ENCODE data around the gene RASSF8. TPM values are rescaled to one million over a fixed set of nuclear protein-coding genes. Genes with fewer than 3 reads are reported as not detected.
"Not testable (repeated sequence)": the region's sequence is repeated elsewhere in the genome, so short reads cannot be mapped to it uniquely, and the experiment has no call there.

RASSF8 gene
- polyA plus RNA-seq, 5 donors, result 19.9 to 39.4 (median 37.6) TPM

GRCh38 chr12:26057271-26057670 is 98.8 kb downstream of the RASSF8 start:
- DNase-seq, result not testable (repeated sequence)

GRCh38 chr12:26058308-26058707 is 99.8 kb downstream of the RASSF8 start:
- no peak for DNase-seq

GRCh38 chr12:26058818-26059217 is 100.3 kb downstream of the RASSF8 start:
- no peak for DNase-seq

- no peak for DNase-seq
These were observed 103.5 kb downstream of the RASSF8 start for GRCh38 chr12:26062006-26062405.

GRCh38 chr12:26062566-26062965 is 104.1 kb downstream of the RASSF8 start:
- DNase-seq, result no peak

GRCh38 chr12:26065451-26065850 is 107.0 kb downstream of the RASSF8 start:
- DNase-seq, result no peak

GRCh38 chr12:26068503-26068902 is 110.0 kb downstream of the RASSF8 start:
- no peak for DNase-seq

- no peak for DNase-seq
These were observed 111.3 kb downstream of the RASSF8 start for GRCh38 chr12:26069796-26070195.

GRCh38 chr12:26077915-26078702 is 119.6 kb downstream of the RASSF8 start:
- DNase-seq, result peak; percentile 31 to 39

GRCh38 chr12:26080911-26081310 is 122.4 kb downstream of the RASSF8 start:
- DNase-seq, result no peak

- no peak for DNase-seq
These were observed 128.5 kb downstream of the RASSF8 start for GRCh38 chr12:26086936-26087335.

DNA sequence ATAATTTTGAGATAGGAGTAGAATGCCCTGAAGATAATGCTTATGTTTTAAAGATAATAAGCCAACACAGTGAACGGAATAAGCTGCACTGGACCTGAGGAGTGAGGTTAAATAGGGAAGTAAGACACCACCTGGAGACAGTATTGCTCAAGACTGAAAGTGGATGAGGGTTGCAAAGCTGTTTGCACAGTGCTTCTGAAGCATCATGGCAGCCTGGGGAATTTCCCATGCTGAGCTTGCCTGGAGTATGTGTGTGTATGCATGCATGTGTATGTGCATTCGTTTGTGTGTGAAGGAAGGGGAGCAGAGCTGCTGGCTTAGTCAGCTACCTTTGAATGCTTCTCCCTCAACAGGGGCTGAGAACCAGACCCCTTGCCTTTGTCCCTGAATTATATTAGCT is 130.5 kb downstream of the RASSF8 start:
- DNase-seq, result no peak

- no peak for DNase-seq
These were observed 132.5 kb downstream of the RASSF8 start for GRCh38 chr12:26090836-26091510.

GRCh38 chr12:26091822-26092221 is 133.3 kb downstream of the RASSF8 start:
- DNase-seq, result peak in 1 of 2 donors; percentile 53

DNA sequence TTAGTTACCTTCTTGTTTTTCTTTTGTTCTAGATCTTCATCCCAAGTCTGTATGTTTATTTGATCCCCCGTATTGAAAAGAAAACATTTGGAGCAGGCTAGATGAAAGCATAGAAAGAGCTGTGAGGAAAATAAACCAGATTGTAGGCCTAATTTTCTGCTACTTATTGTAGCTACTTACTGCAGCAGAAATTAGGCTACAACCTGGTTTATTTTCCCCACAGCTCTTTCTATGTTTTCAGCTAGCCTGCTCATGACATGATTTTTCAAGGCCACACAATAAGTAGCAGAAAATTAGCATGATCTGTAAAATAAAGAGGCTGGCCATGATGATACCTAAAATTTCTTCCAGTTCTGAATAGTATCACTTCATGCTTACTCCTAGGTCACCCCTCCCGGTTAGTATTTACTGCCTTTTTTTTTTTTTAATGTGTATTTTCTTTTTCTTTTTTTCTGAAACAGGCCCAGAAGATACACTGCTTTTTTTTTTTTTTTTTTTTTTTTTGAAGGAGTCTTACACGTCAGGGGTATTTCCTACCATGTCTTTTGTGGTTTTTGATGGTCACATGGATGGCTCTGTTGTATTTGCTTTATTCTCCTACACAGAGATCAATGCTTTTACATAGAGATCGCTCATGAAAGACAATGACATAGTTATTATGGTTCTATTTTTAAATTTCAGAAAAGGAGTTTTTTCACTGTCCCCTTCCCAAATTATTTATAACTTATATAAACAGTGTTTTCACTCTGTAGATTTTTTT is 134.0 kb downstream of the RASSF8 start:
- peak; percentile 79 to 83 for DNase-seq

DNA sequence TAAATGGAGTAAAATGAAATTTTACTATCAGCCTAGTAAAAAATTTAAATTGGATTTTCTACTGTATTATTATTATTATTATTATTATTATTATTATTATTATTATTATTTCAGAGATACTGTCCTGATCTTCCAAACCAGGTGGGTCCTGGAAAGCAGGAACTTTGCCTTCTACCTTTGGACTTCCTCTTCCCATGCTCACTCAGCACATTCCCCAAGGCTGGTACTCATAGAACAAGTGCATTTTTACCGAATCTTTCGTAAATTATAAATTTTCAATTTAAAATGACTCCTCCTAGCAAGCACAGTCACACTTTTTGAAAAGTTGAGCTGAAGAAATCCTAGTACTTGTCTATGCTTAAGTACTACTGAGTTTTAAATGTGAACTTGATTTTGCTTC is 136.7 kb downstream of the RASSF8 start:
- DNase-seq, result no peak

GRCh38 chr12:26096036-26096435 is 137.6 kb downstream of the RASSF8 start:
- DNase-seq, result no peak

GRCh38 chr12:26097046-26097878 is 138.8 kb downstream of the RASSF8 start:
- DNase-seq, result peak in 1 of 2 donors; percentile 61

GRCh38 chr12:26100666-26101349 is 142.3 kb downstream of the RASSF8 start:
- no peak for DNase-seq

DNA sequence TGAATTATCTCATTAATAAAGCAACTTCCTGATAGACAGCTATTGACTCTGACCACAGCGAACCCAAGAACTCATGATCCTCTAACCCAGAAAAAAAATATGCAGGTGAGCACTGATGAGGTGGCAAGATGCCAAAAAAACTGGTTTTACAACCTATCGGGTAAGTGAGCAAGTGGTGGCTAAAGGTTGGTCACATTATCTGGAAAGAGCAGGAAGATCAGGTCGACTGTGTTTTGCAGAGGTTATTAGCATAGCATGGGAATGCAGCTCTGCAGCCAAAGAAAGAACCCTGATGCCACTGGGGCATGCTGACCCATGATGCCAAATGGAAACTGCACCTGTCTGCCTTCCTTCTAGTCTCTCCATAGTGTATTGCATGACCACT is 142.9 kb downstream of the RASSF8 start:
- peak in 1 of 2 donors; percentile 58 for DNase-seq

DNA sequence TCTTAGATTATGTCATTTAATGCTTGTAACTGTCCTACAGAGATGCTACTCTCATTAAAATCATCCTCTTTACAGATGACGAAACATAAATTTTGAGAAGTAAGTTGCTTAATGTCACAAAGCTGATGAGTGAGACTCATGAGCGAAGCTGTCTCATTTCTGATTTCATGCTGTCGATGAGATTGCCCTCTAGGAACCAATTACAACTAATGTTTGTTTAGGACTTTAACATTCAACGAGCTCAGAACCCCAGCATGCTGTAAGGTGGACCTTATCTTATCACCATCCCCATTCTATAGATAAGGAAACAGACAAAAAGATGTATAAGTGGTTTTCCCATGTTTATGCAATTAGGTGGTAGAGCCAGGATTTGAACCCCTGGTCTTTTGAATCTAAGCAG is 143.3 kb downstream of the RASSF8 start:
- DNase-seq, result no peak
